VCaP (cell line): ENCODE measurements around the gene MAPK9.
A peak's percentile ranks its signal among the peaks of the same experiment; 100 is the strongest.
"Not testable (repeated sequence)": the region's sequence is repeated elsewhere in the genome, so short reads cannot be mapped to it uniquely, and the experiment has no call there.

Source experiments
- H3K27ac ChIP-seq: fragments of 450-650 bp; 2 replicates; pipeline ENCODE4 v1.5.1; 2017
- TF ChIP-seq, protein P1 (sequence below): fragments of 450-650 bp; conservative IDR thresholded peaks from 2 replicates; pipeline ENCODE4 v1.5.1; 2017; ENCODE audit warnings: mild to moderate bottlenecking, moderate library complexity

MAPK9 gene

DNA sequence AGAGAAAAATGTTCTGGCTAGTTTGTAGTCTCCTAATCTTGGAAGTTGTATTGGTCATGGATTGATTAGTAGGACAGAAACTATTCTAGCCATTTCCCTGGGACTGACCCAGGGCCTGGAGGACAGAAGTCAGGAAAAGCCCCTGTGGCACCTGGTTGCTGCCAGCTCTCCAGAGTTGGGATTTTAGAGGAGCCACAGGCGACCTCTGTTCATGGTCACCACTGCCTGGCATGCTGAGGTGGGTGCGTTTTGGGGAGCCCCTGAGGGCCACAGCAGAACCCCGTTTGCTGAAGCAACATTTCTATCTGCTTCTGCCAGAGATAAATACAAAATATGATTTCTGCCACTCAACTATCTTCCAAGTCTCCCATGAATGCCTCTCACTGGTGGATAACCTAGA is 7.6 kb upstream of the MAPK9 start:
- TF ChIP-seq, protein P1, sequence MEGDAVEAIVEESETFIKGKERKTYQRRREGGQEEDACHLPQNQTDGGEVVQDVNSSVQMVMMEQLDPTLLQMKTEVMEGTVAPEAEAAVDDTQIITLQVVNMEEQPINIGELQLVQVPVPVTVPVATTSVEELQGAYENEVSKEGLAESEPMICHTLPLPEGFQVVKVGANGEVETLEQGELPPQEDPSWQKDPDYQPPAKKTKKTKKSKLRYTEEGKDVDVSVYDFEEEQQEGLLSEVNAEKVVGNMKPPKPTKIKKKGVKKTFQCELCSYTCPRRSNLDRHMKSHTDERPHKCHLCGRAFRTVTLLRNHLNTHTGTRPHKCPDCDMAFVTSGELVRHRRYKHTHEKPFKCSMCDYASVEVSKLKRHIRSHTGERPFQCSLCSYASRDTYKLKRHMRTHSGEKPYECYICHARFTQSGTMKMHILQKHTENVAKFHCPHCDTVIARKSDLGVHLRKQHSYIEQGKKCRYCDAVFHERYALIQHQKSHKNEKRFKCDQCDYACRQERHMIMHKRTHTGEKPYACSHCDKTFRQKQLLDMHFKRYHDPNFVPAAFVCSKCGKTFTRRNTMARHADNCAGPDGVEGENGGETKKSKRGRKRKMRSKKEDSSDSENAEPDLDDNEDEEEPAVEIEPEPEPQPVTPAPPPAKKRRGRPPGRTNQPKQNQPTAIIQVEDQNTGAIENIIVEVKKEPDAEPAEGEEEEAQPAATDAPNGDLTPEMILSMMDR = no peak
- no peak overlapping the region for H3K27ac ChIP-seq

DNA sequence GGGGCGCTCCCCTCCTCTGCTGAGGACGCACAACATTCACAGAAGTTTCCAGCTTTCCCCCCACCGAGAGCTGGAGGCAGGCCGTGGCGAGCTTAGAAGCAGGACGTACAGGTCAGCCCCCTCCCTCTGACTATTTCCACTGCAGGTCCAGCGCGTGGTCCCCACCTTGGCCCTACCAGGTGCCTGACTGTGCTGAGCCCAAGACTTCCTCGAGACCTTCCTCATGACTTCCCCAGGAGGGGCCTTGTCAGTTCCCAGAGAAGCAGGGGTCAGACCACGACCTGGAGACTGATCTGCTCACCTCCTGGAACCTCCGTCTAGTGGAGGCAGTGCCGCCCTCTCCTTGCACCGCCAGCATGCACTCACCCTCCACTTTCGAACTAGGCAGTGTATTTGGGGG is 7.1 kb upstream of the MAPK9 start:
- not testable (repeated sequence) for H3K27ac ChIP-seq

DNA sequence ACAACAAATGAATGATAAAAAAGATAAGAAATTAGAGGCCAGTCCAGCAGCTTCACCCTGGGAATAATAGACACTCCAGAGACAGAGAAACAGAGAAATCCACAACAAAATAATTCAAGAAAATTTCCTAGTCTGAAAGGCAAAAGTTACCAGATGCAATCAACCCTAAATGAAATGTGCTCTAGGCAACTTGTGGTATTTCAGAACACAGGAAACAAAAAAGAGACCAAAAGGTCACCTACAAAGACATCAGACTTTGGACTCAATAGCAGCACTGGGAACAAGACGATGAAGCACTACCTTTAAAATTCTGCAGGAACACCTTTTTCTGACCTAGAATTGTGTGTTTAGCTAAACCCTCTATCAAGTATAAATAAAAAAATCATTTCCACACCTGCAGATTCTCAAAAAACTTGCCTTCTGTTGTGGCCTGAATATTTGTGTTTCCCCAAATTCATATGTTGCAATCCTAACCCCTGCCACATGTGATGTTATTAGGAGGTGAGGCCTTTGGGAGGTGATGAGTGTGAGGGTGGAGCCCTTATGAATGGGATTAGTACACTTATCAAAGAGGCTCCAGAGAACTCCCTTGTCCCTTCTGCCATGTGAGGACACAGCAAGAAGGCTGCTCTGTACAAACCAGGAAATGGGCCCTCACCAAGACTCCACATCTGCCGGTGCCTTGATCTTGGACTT is 5.9 kb upstream of the MAPK9 start:
- H3K27ac ChIP-seq = no peak overlapping the region
- TF ChIP-seq, protein P1 = no peak

DNA sequence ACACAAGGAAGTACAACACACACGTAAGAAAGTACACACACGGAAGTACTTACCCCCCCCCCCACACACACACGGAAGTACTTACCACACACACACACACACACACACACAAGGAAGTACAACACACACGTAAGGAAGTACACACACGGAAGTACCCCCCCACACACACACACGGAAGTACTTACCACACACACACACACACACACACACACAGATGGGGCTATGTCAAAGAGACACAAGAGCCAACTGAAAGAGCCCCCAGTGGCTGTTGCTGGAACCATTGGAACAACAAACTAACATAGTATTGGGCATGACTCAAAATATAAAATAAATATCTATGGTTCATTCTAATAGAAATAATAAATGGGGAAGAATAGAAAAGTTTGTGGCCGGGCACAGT is 4.9 kb upstream of the MAPK9 start:
- TF ChIP-seq, protein P1 = no peak

DNA sequence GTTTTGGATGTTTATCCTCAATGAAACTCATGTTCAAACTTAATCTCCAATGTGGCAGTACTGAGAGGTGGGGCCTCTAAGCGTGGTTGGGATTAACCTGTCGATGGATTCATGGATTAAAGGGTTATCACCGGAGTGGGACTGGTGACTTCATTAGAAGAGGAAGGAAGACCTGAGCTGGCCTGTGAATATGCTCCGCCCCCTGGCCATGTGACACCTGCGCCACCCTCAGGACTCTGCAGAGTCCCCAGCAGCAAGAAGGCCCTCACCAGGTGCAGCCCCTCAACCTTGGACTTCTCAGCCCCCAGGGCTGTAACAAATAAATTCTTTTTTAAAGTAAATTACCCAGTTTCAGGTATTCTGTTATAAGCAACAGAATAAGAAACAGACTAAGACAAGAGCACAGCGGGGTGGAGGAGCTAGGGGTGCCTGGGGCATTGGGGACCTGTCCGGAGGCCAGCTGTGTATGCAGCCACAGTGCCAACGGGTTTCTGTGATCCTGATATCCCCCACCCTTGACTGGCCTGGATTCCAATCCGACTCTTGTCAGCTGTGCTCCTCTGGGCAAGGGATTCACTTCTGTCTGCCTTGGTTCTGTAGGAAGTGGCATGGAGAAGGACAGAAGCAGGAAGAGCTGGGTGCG is 3.2 kb upstream of the MAPK9 start:
- peak overlapping the region; percentile 97; the same call in 1 of the 2 replicates for H3K27ac ChIP-seq
- TF ChIP-seq, protein P1 = no peak

More for the DNA sequence above, 4.9 kb upstream of the MAPK9 start:
- no peak overlapping the region for H3K27ac ChIP-seq

DNA sequence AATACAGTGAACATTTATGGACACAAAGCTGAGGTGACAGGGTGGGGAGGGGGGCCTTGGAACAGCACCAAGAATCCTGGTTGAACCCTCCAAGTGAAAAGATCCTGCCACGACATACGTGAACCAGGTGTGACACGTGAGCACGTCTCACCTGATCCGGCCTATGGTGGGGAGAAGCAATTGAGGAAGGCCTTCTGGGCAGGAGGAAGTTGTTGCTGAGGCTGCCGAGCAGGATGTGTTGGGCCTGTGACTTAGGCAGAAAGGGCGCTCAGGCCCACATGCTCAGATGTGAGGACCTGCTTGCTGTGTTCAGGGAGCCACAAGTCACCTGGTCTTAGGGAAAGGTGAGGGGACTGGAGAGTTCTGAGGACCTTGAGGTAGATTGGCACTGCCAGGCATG is 2.5 kb upstream of the MAPK9 start:
- H3K27ac ChIP-seq = peak overlapping the region; percentile 97
- TF ChIP-seq, protein P1 = no peak

DNA sequence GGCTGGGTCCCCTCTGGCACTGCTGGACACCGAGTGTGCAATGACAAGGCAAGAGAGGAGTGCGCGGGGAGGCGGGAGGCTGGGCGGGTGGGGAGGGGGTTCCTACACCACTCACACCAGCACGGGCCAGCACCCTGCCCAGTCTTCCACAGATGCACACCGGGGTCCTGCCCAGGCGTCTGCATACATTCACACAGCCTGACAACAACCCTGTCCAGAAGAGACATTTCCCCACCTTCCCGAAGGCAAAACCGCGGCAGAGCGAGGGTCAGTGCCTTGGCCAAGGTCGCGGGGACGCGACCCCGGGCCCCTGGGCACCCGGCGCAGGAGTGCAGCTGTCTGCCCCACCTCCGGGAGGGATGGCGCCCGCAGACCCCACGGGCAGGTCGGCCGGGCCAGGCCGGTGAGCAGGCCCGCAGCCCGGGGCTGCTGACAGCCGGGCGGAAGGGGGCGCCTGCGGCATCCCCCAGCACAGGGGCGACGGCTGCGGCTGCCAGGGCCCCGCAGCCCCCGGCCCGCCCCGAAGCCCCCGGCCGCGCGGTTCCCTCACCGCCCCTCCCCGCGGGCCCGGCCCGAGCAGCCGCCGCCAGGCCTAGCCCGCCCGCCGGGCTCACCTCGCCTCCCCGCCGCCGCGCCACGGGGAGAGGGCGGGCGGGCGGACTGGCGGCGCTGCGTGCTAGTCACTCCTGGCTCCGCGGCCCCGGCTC is 496 bp downstream of the MAPK9 start:
- peak overlapping the region; percentile 97 for H3K27ac ChIP-seq

More for the DNA sequence above, 496 bp downstream of the MAPK9 start:
- TF ChIP-seq, protein P1 = peak; percentile 63
